ENCODE measurements around the gene PHTF1. TPM values are rescaled to one million over a fixed set of nuclear protein-coding genes. Genes with fewer than 3 reads are reported as not detected.

The PHTF1 gene
- total RNA-seq, 4 donors from 2014 or later = 7.6 to 30.3 (median 17.0) TPM

GRCh38 chr1:113665071-113665470, 94.2 kb downstream of the PHTF1 start:
- intact Hi-C loops (cut with DNase I; ENCODE audit: low total_unique reads) = no loop called here
- no peak overlapping the region for H3K4me3 ChIP-seq
- no peak overlapping the region for H3K27ac ChIP-seq
- no peaks in the 10 kb centered on the region for H3K4me1 ChIP-seq
- H3K27me3 ChIP-seq = no peaks in the 10 kb centered on the region
- DNase-seq = no peak
- TF ChIP-seq POLR2A (IDR thresholded peaks at IDR 0.05) (no peak), CTCF (IDR thresholded peaks at IDR 0.05) (no peak)
- H3K36me3 ChIP-seq = no peaks in the 10 kb centered on the region
- no peaks in the 10 kb centered on the region for H3K9me3 ChIP-seq

- no peaks in the 10 kb centered on the region for H3K36me3 ChIP-seq
- intact Hi-C loops (cut with DNase I; ENCODE audit: low total_unique reads) = no loop called here
- TF ChIP-seq POLR2A (IDR thresholded peaks at IDR 0.05) (no peak), CTCF (IDR thresholded peaks at IDR 0.05) (no peak)
- no peaks in the 10 kb centered on the region for H3K9me3 ChIP-seq
- H3K27me3 ChIP-seq = no peaks in the 10 kb centered on the region
- no peak overlapping the region for H3K27ac ChIP-seq
- H3K4me1 ChIP-seq = no peaks in the 10 kb centered on the region
- DNase-seq = no peak
- no peak overlapping the region for H3K4me3 ChIP-seq
Measured at GRCh38 chr1:113663165-113663951, 95.9 kb downstream of the PHTF1 start.

- no peak for DNase-seq
- Histone ChIP-seq H3K27ac (no peak overlapping the region), H3K27me3 (no peaks in the 10 kb centered on the region), H3K4me3 (no peak overlapping the region), H3K36me3 (no peaks in the 10 kb centered on the region), H3K4me1 (no peaks in the 10 kb centered on the region), H3K9me3 (no peaks in the 10 kb centered on the region)
- intact Hi-C loops (cut with DNase I; ENCODE audit: low total_unique reads) = no loop called here
- no peak for TF ChIP-seq POLR2A (IDR thresholded peaks at IDR 0.05)
- no peak for TF ChIP-seq CTCF (IDR thresholded peaks at IDR 0.05)
Measured at GRCh38 chr1:113662101-113662500, 97.2 kb downstream of the PHTF1 start.

- intact Hi-C loops (cut with DNase I; ENCODE audit: low total_unique reads) = no loop called here
- H3K27ac ChIP-seq = peak overlapping the region in 1 of 2 donors; percentile 60
- no peaks in the 10 kb centered on the region for H3K9me3 ChIP-seq
Measured at GRCh38 chr1:113660088-113660487, 99.2 kb downstream of the PHTF1 start.

More at GRCh38 chr1:113660088-113660487, 99.2 kb downstream of the PHTF1 start:
- Histone ChIP-seq H3K4me1 (no peaks in the 10 kb centered on the region), H3K27me3 (no peaks in the 10 kb centered on the region), H3K36me3 (no peaks in the 10 kb centered on the region), H3K4me3 (no peak overlapping the region)
- DNase-seq = no peak
- TF ChIP-seq CTCF (IDR thresholded peaks at IDR 0.05) (no peak), POLR2A (IDR thresholded peaks at IDR 0.05) (no peak)
